ENCODE measurements around the gene BCAS3. TPM values are rescaled to one million over a fixed set of nuclear protein-coding genes. Genes with fewer than 3 reads are reported as not detected.

Gene BCAS3
- total RNA-seq, 1 experiment from 2014 or later, result 26.3 TPM

DNA sequence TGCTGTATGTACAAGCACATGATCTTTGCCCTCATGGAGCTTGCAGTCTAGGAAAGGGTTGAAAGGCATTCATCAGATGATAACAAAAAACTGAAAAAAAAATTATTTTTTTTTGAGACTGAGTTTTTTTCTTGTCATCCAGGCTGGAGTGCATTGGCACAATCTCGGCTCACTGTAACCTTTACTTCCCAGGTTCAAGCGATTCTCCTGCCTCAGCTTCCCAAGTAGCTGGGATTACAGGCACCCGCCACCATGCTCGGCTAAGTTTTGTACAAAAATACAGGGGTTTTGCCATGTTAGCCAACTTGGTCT is 38.7 kb upstream of the BCAS3 start:
- Histone ChIP-seq H3K27ac (ENCODE audit: low read depth, low read length) (no peak overlapping the region), H3K79me2 (ENCODE audit: insufficient read depth, low read length) (peaks cover 16% of the 10 kb centered on the region), H3K27me3 (ENCODE audit: insufficient read depth, low read length) (no peaks in the 10 kb centered on the region), H3K36me3 (ENCODE audit: control insufficient read depth in 1 of 2, insufficient read depth in 2 of 2, low read length in 2 of 2) (peaks cover 9 to 10% of the 10 kb centered on the region in 2 experiments; a peak in 3 of 4 replicates), H3K4me3 (replicated peaks in 1 of 2; ENCODE audit: low read depth in 1 of 2, low read length in 2 of 2) (no peak overlapping the region), H3K9me3 (ENCODE audit: control insufficient read depth in 1 of 2, insufficient read depth in 1 of 2, low read depth in 1 of 2, low read length in 2 of 2) (no peaks in the 10 kb centered on the region), H3K4me1 (ENCODE audit: control insufficient read depth in 1 of 2, insufficient read depth in 2 of 2, low read length in 2 of 2) (peaks cover 4 to 6% of the 10 kb centered on the region in 2 experiments; a peak in 3 of 4 replicates), H3K9ac (ENCODE audit: low read length) (no peak overlapping the region), H3K9me2 (ENCODE audit: insufficient read depth) (no peaks in the 10 kb centered on the region), H3K4me2 (ENCODE audit: low read length) (no peak overlapping the region), H2AFZ (ENCODE audit: low read depth, low read length, poor library complexity, severe bottlenecking) (no peak overlapping the region), H4K20me1 (ENCODE audit: insufficient read depth) (no peaks in the 10 kb centered on the region; the same call in 1 of the 2 replicates)
- TF ChIP-seq, protein P1, sequence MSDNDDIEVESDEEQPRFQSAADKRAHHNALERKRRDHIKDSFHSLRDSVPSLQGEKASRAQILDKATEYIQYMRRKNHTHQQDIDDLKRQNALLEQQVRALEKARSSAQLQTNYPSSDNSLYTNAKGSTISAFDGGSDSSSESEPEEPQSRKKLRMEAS (IDR thresholded peaks at IDR 0.05), result no peak
- no peak for TF ChIP-seq ZNF274 (IDR thresholded peaks at IDR 0.05; ENCODE audit: low read depth, low read length)
- no peak for TF ChIP-seq EZH2phosphoT487 (IDR thresholded peaks at IDR 0.05; ENCODE audit: borderline replicate concordance)
- TF ChIP-seq ELF1 (IDR thresholded peaks at IDR 0.05; ENCODE audit: borderline replicate concordance, low read depth), result no peak
- TF ChIP-seq POLR2AphosphoS5 (IDR thresholded peaks at IDR 0.05; ENCODE audit: low read depth, low read length), result no peak
- no peak for TF ChIP-seq YY1 (IDR thresholded peaks at IDR 0.05; ENCODE audit: extremely low read depth, insufficient replicate concordance, low read depth, low read length)
- TF ChIP-seq ZFX (IDR thresholded peaks at IDR 0.05), result no peak
- TF ChIP-seq EZH2 (IDR thresholded peaks at IDR 0.05), result no peak
- DNase-seq (ENCODE audit: low read depth, low spot score) (no peak), ATAC-seq (no peak)
- intact Hi-C loops (cut with micrococcal nuclease), result loop anchor here (2.0 to 10.0 kb wide), 3 partner anchors 196 to 494 kb away; partner anchors contain the start of gene CA4
- RAD21 ChIA-PET (ENCODE audit: low non-redundant PET in 1 of 2, low total read pairs in 2 of 2, uncharacterized antibody in 2 of 2, unreplicated experiment in 2 of 2), result no interaction called here
- BruUV-seq (replicated peaks), result no TSS peak
- POLR2A ChIA-PET, result interaction anchor here (0.9 to 1.0 kb wide), 2 partner anchors 39 to 408 kb away, joined by 3 to 4 read pairs; partner anchors contain the start of gene PPM1D
- CTCF ChIA-PET, result interaction anchor here (1.0 to 2.2 kb wide), 8 partner anchors 9 to 602 kb away, joined by 3 to 11 read pairs (median 6); partner anchors contain the start of genes PPM1D and USP32

DNA sequence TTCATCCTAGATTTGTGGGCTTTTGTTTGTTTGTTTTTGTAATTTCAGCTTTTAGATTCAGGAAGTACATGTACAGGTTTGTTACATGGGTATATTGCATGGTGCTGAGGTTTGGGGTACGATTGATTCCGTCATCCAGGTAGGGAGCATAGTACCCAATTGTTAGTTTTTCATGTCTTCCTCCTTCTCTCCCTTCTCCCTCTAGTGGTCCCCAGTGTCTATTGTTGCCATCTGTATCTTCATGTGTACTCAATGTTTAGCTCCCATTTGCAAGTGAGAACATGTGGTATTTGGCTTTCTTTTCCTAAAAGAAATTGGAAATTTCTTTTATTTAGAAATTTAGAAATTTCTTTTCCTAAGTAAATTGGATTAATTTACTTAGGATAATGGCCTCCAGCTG is 37.1 kb upstream of the BCAS3 start:
- no peak overlapping the region for H3K4me2 ChIP-seq (ENCODE audit: low read length)
- no peak overlapping the region for H2AFZ ChIP-seq (ENCODE audit: low read depth, low read length, poor library complexity, severe bottlenecking)

More for the DNA sequence above, 37.1 kb upstream of the BCAS3 start:
- H3K9me3 ChIP-seq (ENCODE audit: control insufficient read depth in 1 of 2, insufficient read depth in 1 of 2, low read depth in 1 of 2, low read length in 2 of 2), result no peaks in the 10 kb centered on the region
- CTCF ChIA-PET, result interaction anchor here (0.7 to 2.1 kb wide), 7 partner anchors 13 to 54 kb away, joined by 3 to 5 read pairs (median 4); partner anchors contain the start of gene BCAS3
- no peak for DNase-seq (ENCODE audit: low read depth, low spot score)
- H3K27ac ChIP-seq (ENCODE audit: low read depth, low read length), result no peak overlapping the region
- intact Hi-C loops (cut with micrococcal nuclease), result loop anchor here (10.0 kb wide), 1 partner anchor 536 kb away; no protein-coding TSS in a partner anchor
- peaks cover 20% of the 10 kb centered on the region for H3K79me2 ChIP-seq (ENCODE audit: insufficient read depth, low read length)
- ATAC-seq, result peak; percentile 48; the same call in 1 of the 2 replicates
- no peaks in the 10 kb centered on the region; the same call in 1 of the 2 replicates for H4K20me1 ChIP-seq (ENCODE audit: insufficient read depth)
- no peak overlapping the region for H3K4me3 ChIP-seq (replicated peaks in 1 of 2; ENCODE audit: low read depth in 1 of 2, low read length in 2 of 2)
- RAD21 ChIA-PET (ENCODE audit: low non-redundant PET in 1 of 2, low total read pairs in 2 of 2, uncharacterized antibody in 2 of 2, unreplicated experiment in 2 of 2), result no interaction called here
- no TSS peak for BruUV-seq (replicated peaks)
- no peaks in the 10 kb centered on the region for H3K9me2 ChIP-seq (ENCODE audit: insufficient read depth)
- TF ChIP-seq SP1 (IDR thresholded peaks at IDR 0.05; ENCODE audit: low read depth), result no peak
- TF ChIP-seq, protein P2, sequence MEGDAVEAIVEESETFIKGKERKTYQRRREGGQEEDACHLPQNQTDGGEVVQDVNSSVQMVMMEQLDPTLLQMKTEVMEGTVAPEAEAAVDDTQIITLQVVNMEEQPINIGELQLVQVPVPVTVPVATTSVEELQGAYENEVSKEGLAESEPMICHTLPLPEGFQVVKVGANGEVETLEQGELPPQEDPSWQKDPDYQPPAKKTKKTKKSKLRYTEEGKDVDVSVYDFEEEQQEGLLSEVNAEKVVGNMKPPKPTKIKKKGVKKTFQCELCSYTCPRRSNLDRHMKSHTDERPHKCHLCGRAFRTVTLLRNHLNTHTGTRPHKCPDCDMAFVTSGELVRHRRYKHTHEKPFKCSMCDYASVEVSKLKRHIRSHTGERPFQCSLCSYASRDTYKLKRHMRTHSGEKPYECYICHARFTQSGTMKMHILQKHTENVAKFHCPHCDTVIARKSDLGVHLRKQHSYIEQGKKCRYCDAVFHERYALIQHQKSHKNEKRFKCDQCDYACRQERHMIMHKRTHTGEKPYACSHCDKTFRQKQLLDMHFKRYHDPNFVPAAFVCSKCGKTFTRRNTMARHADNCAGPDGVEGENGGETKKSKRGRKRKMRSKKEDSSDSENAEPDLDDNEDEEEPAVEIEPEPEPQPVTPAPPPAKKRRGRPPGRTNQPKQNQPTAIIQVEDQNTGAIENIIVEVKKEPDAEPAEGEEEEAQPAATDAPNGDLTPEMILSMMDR (IDR thresholded peaks at IDR 0.05 in 2 of 3, conservative IDR thresholded peaks at IDR 0.05 in 1 of 3; ENCODE audit: borderline replicate concordance in 1 of 3, insufficient read depth in 1 of 3, low read depth in 2 of 3, low read length in 2 of 3), result peak; percentile 21 to 75 (median 62); a peak in 5 of 6 replicates
- peaks cover 3 to 8% of the 10 kb centered on the region in 2 experiments; a peak in 3 of 4 replicates for H3K36me3 ChIP-seq (ENCODE audit: control insufficient read depth in 1 of 2, insufficient read depth in 2 of 2, low read length in 2 of 2)
- no peak overlapping the region for H3K9ac ChIP-seq (ENCODE audit: low read length)
- POLR2A ChIA-PET, result interaction anchor here (1.0 kb wide), 1 partner anchor 41 kb away, joined by 3 read pairs; the partner anchor contains the start of gene PPM1D
- peaks cover 4 to 6% of the 10 kb centered on the region in 2 experiments; a peak in 3 of 4 replicates for H3K4me1 ChIP-seq (ENCODE audit: control insufficient read depth in 1 of 2, insufficient read depth in 2 of 2, low read length in 2 of 2)
- H3K27me3 ChIP-seq (ENCODE audit: insufficient read depth, low read length), result no peaks in the 10 kb centered on the region

Data from HCT116 (cell line).